Vagina (tissue), 2 donors: ENCODE results near the gene CCNG2.

Source experiments
- POLR2A ChIP-seq, 2 donors: fragments of 450-650 bp; IDR thresholded peaks; one replicate each; pipeline ENCODE4 v1.6.1; 2017; ENCODE audit warnings: antibody characterized with exemption in 2 of 2, mild to moderate bottlenecking in 2 of 2, moderate library complexity in 2 of 2
- TF ChIP-seq, protein P1 (sequence below), 3 experiments: fragments of 450-650 bp in 2 of 3; fragments of 200-600 bp in 1 of 3; sonication (generic) in 1 of 3; IDR thresholded peaks; one replicate each; pipeline ENCODE4 v1.5.1; 2017 to 2019; ENCODE audit warnings: antibody characterized with exemption in 3 of 3, mild to moderate bottlenecking in 2 of 3, moderate library complexity in 2 of 3

DNA sequence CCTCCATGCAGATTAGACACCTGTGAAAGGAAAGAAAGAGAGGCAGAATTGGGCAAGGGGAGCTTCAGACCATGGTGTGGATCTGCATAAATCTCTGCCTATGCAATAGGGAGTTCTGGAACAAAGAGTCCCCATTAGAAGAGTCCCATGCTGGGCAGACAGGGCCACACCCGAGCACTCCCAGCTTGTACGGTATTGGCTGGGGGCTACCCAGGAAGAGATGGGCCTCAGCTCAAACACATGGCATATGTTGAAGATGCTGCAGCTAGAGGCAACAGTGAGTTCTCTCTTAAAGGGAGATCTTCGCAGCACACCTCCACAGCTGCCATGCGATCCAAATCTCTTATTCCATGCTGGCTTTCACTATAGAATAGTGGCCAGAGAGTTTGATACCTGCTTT is 24.7 kb downstream of the CCNG2 start:
- TF ChIP-seq, protein P1, sequence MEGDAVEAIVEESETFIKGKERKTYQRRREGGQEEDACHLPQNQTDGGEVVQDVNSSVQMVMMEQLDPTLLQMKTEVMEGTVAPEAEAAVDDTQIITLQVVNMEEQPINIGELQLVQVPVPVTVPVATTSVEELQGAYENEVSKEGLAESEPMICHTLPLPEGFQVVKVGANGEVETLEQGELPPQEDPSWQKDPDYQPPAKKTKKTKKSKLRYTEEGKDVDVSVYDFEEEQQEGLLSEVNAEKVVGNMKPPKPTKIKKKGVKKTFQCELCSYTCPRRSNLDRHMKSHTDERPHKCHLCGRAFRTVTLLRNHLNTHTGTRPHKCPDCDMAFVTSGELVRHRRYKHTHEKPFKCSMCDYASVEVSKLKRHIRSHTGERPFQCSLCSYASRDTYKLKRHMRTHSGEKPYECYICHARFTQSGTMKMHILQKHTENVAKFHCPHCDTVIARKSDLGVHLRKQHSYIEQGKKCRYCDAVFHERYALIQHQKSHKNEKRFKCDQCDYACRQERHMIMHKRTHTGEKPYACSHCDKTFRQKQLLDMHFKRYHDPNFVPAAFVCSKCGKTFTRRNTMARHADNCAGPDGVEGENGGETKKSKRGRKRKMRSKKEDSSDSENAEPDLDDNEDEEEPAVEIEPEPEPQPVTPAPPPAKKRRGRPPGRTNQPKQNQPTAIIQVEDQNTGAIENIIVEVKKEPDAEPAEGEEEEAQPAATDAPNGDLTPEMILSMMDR (IDR thresholded peaks at IDR 0.05), result no peak
- TF ChIP-seq POLR2A (IDR thresholded peaks at IDR 0.05), result no peak
